Heart right ventricle (tissue), 16 donors: ENCODE results near the gene PCBP2. TPM values are rescaled to one million over a fixed set of nuclear protein-coding genes. Genes with fewer than 3 reads are reported as not detected.

ENCODE experiments used
- ATAC-seq, 8 donors: fragments of 200-7000 bp; cut with Tn5 transposase; one replicate each; pipeline ENCODE4 v1.9.1; 2020; ENCODE audit warnings: mild to moderate bottlenecking in 8 of 8, moderate library complexity in 8 of 8, moderate number of reproducible peaks in 1 of 8
- DNase-seq, 2 donors: peaks; one replicate each; pipeline ENCODE4 v3.0.0-alpha.2; 2020
- H3K27ac ChIP-seq, 10 donors: fragments of 200-600 bp; sonication (generic) in 2 of 10; one replicate each; pipeline versions ENCODE4 v1.5.0 to v1.8.0; 2020 to 2022; ENCODE audit warnings: mild to moderate bottlenecking in 3 of 10
- H3K27me3 ChIP-seq, 7 donors: fragments of 200-600 bp; one replicate each; pipeline ENCODE4 v1.8.0; 2021 to 2022; ENCODE audit warnings: mild to moderate bottlenecking in 2 of 7
- H3K36me3 ChIP-seq, 9 donors: fragments of 200-600 bp; sonication (generic) in 1 of 9; one replicate each; pipeline versions ENCODE4 v1.5.0 to v1.8.0; 2020 to 2022; ENCODE audit warnings: mild to moderate bottlenecking in 2 of 9
- H3K4me1 ChIP-seq, 9 donors: fragments of 200-600 bp; sonication (generic) in 1 of 9; one replicate each; pipeline versions ENCODE4 v1.5.0 to v1.8.0; 2020 to 2022; ENCODE audit warnings: mild to moderate bottlenecking in 4 of 9
- H3K4me3 ChIP-seq, 10 donors: fragments of 200-600 bp; sonication (generic) in 2 of 10; one replicate each; pipeline versions ENCODE4 v1.5.0 to v1.8.0; 2020 to 2022; ENCODE audit warnings: mild to moderate bottlenecking in 7 of 10, moderate library complexity in 2 of 10
- H3K9me3 ChIP-seq, 11 donors: fragments of 200-600 bp in 10 of 11; sonication (generic) in 2 of 11; one replicate each; pipeline versions ENCODE4 v1.5.0 to v1.8.0; 2013 to 2022; ENCODE audit warnings: mild to moderate bottlenecking in 2 of 11, control low read depth in 1 of 11, moderate library complexity in 1 of 11
- WGBS, 2 donors: extraction: QIAGEN DNeasy Blood & Tissue Kit; methylation state at CpG; one replicate each; pipeline ENCODE4 v1.1.7; 2013; ENCODE audit warnings: inconsistent platforms in 1 of 2; 5-methylcytosine and 5-hydroxymethylcytosine counted together
- intact Hi-C, 10 donors: fragments of 100-400 bp; cut with DNase I; formaldehyde crosslinking; loops; one replicate each; pipeline versions ENCODE4 v1.11.1 to v1.14.2; 2022
- polyA plus RNA-seq, 2 donors: library from polyadenylated mRNA; stranded (reverse); fragments of 200-250 nt; gene quantifications; one replicate each; pipeline ENCODE4 v1.2.3, GENCODE V29; 2013
- total RNA-seq, 10 donors: library from RNA; stranded (reverse); fragmentation: NEBNext Ultra II Directional in 3 of 10; extraction: Animal tissue kit (Norgen Biotek cat#: 25700) in 3 of 10; gene quantifications; one replicate each; pipeline versions ENCODE4 v1.2.1 to v1.2.4, GENCODE V29; 2021 to 2023
- TF ChIP-seq, protein P1 (sequence below), 9 donors: fragments of 200-600 bp; sonication (generic) in 2 of 9; IDR thresholded peaks; one replicate each; pipeline versions ENCODE4 v1.5.0 to v1.8.0; 2021 to 2022; ENCODE audit warnings: antibody characterized with exemption in 9 of 9, mild to moderate bottlenecking in 5 of 9, moderate library complexity in 1 of 9
- donor health status: Arrhythmogenic right ventricular cardiomyopathy.
- donor health status: ischemic (EF 13 %, LVEDD 7.1; RV severe dilation, severe dysfunction).
- donor health status: healthy with polysubstance abuse.
- donor health status: DM: no; HTN: yes; CAD: no.
- donor health status: DM: no; HTN: no; CAD: no.
- donor health status: ischemic (EF 25% LVEDD 6.9; RV normal size, moderate dysfunction).
- donor health status: ischemic (EF 25% LVEDD 5.7; RV mildly dilated, moderate dysfunction).
- donor health status: healthy.
- donor health status: DM: yes; HTN: yes; CAD: no.
- donor health status: Ischemic cardiomyopathy.
- donor health status: ischemic (EF 35%, LVEDD 5.7; RV mildly dilated, moderate dysfunction).
- donor health status: nonischemic (EF 11% LVEDD 7.7; RV severe dilation, severe dysfunction).
- donor health status: DM: yes; HTN: yes; CAD: no.
- donor health status: PGD.
- donor health status: ischemic (EF 29% LVEDD 5.4; RV normal size, mild dysfunction).
- donor health status: nonischemic (EF 23%, LVEDD 6.1; RV moderate dilation, normal function).

The PCBP2 gene
- total and polyA plus RNA-seq, 12 donors: 281 to 579 (median 555) TPM

DNA sequence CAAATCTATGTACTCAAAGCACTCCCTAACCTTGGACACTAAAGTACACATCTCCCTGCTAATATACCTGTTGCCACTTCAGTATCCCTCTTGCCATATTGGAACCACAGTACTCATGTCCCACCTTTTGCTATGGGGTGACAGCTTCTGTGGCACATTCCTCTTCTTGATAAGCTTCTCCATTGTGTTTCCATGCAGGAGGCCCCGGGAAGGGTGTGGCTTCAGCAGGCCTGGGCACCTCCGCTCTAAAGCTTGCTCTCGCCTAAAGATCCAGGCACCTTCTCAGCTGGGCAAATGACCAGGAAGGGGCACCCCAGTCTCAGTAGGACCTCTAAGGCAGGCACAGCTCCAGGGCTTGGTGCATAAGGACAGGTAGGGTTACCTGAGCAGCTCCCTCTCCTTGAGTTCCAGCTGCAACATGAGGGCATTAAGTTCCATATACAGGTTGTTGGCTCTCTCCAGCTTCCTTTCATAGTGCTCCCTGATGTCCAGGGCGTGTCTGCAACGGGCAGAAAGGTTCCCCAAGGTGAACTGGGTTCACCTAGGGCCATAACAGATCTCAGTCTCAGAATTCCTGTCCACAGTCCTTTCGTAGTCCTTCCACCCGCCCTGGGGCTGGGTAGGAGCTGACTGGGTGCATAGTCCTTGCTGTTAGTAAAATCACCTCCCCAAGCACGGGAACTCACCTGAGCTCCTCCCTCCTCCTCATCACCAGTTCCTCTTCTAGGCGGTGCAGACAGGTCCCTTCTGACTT lies 31.5 kb downstream of the PCBP2 start:
- Histone ChIP-seq H3K9me3 (no peaks in the 10 kb centered on the region), H3K4me1 (peaks cover 0 to 31% (median 14%) of the 10 kb centered on the region in 9 donors), H3K36me3 (peaks cover 3 to 100% (median 70%) of the 10 kb centered on the region in 9 donors), H3K4me3 (no peak overlapping the region), H3K27me3 (no peaks in the 10 kb centered on the region), H3K27ac (peak overlapping the region in 2 of 10 donors; percentile 2 to 64)
- intact Hi-C loops: no loop called here
- WGBS, 2 donors: 68 to 73% methylated on average over 9 of the region's 9 CpGs
- DNase-seq (no peak), ATAC-seq (peak in 5 of 8 donors; percentile 3 to 7 (median 5))
- TF ChIP-seq, protein P1, sequence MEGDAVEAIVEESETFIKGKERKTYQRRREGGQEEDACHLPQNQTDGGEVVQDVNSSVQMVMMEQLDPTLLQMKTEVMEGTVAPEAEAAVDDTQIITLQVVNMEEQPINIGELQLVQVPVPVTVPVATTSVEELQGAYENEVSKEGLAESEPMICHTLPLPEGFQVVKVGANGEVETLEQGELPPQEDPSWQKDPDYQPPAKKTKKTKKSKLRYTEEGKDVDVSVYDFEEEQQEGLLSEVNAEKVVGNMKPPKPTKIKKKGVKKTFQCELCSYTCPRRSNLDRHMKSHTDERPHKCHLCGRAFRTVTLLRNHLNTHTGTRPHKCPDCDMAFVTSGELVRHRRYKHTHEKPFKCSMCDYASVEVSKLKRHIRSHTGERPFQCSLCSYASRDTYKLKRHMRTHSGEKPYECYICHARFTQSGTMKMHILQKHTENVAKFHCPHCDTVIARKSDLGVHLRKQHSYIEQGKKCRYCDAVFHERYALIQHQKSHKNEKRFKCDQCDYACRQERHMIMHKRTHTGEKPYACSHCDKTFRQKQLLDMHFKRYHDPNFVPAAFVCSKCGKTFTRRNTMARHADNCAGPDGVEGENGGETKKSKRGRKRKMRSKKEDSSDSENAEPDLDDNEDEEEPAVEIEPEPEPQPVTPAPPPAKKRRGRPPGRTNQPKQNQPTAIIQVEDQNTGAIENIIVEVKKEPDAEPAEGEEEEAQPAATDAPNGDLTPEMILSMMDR (IDR thresholded peaks at IDR 0.05): no peak

DNA sequence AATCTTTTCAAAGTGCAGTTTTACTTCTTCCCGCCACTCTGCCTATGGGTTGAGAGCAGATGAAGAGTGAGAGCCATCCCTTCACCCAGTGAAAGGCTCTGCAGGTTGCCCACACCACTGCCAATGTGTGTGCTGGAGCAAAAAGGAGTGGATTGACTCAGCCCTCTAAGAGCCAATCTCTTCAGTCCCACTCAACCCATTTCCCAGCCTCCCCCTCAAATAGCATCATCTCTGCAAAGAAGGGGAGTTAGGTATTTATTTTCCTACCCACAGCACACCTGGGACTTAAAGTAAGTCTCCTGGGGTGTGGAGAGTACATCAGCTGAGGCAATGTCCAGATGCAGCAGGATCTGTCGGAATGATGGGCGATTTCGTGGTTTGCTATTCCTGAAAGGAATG lies 32.1 kb downstream of the PCBP2 start:
- H3K27me3 ChIP-seq: no peaks in the 10 kb centered on the region
- no peak overlapping the region for H3K27ac ChIP-seq
- H3K36me3 ChIP-seq: peaks cover 2 to 95% (median 66%) of the 10 kb centered on the region in 9 donors
- intact Hi-C loops: no loop called here
- WGBS, 2 donors: 90 to 96% methylated on average over 4 of the region's 4 CpGs
- no peaks in the 10 kb centered on the region for H3K9me3 ChIP-seq
- TF ChIP-seq, protein P1 (IDR thresholded peaks at IDR 0.05): no peak
- H3K4me1 ChIP-seq: peaks cover 0 to 26% (median 10%) of the 10 kb centered on the region in 9 donors
- ATAC-seq: no peak
- no peak for DNase-seq
- no peak overlapping the region for H3K4me3 ChIP-seq

DNA sequence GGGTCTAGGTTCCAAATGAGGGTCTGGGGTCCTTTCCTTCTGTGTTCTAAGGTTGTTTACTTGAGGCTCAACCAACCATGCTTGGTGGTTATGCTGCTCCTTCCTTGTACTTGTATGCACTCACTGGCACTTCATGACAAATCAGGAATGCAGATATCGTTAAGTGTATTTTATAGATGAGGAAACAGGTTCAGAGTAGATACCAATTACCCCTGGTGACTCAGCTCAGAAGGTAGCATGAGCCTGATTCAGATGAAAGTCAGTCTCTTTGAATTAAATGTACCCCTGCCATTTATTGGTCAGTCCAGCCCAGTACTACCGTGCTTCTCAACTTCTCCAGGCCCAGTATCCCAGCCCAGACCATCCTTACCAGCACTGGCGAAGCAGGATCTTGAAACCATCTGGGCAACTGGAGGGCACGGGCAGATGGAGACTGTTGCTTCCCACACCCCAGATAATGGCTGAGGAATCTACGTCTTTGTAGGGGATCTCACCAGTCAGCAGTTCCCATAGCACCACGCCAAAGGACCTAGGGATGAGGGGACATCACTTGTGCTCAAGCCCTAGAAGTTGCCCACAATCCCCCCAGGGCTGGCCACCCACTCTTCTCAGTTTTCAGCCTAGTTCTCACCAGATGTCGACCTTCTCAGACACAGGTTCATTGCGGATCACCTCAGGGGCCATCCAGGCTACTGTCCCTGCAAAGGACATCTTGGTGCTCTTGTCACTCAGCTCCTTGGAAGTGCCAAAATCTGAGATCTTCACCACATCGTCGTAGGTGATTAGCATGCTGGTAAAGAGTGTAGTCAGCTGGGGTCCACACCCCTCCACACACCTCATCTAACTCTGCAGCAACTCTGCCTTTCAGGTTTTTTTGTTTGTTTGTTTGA lies 33.0 kb downstream of the PCBP2 start:
- Histone ChIP-seq H3K4me3 (no peak overlapping the region), H3K4me1 (peaks cover 0 to 26% (median 10%) of the 10 kb centered on the region in 9 donors), H3K27me3 (no peaks in the 10 kb centered on the region), H3K36me3 (peaks cover 0 to 86% (median 61%) of the 10 kb centered on the region in 9 donors), H3K9me3 (no peaks in the 10 kb centered on the region), H3K27ac (no peak overlapping the region)
- ATAC-seq: no peak
- intact Hi-C loops: no loop called here
- TF ChIP-seq, protein P1 (IDR thresholded peaks at IDR 0.05): no peak
- no peak for DNase-seq
- 81 to 83% methylated on average over 10 of the region's 10 CpGs for WGBS, 2 donors

GRCh38 chr12:53485955-53486735 lies 34.2 kb downstream of the PCBP2 start:
- H3K9me3 ChIP-seq: no peaks in the 10 kb centered on the region
- H3K27ac ChIP-seq: no peak overlapping the region
- ATAC-seq (peak in 1 of 8 donors; percentile 19), DNase-seq (no peak)
- H3K36me3 ChIP-seq: peaks cover 0 to 73% (median 48%) of the 10 kb centered on the region in 9 donors
- TF ChIP-seq, protein P1 (IDR thresholded peaks at IDR 0.05): no peak
- H3K4me3 ChIP-seq: no peak overlapping the region
- 94 to 97% methylated on average over 10 of the region's 10 CpGs for WGBS, 2 donors
- intact Hi-C loops: no loop called here
- peaks cover 0 to 16% (median 6%) of the 10 kb centered on the region in 9 donors for H3K4me1 ChIP-seq
- H3K27me3 ChIP-seq: no peaks in the 10 kb centered on the region
